ENCODE data around the gene OR2AG1. TPM values are rescaled to one million over a fixed set of nuclear protein-coding genes. Genes with fewer than 3 reads are reported as not detected.

OR2AG1 gene
- total RNA-seq, 1 experiment from 2014 or later = not detected

DNA sequence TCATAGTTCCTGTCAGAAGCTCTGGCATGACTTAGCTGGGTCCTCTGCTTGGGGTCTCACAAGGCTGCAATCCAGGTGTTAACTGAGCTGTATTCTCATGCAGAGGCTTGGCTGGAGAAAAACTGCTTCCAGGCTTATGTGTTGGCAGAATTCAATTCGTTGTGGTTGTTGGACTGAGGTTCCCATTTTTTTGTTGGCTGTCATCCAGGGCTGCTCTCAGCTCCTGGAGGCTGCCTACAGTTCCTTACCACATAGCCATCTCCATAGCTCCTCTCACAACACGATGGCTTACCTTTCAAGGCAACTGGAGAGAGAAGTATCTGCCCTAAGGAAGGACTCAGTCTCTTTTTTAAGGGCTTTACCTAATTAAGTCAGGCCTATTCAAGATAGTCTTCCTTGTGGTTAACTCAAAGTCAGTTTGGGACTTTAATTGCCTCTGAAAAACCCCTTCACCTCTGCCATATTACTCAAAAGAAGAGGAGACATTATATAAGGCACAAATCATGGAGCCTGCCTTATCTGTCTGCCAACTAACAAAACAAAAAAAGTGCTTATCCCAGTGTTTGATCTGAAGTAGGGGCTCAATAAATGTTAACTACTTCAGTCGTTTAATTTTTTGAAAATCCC lies 46.2 kb upstream of the OR2AG1 start:
- CTCF ChIA-PET = interaction anchor here (0.9 to 4.8 kb wide), 12 partner anchors 8 to 536 kb away, joined by 3 to 96 read pairs (median 7); no protein-coding TSS in a partner anchor
- no peaks in the 10 kb centered on the region for H3K9me3 Mint-ChIP-seq (ENCODE audit: unreplicated experiment)
- H3K4me3 Mint-ChIP-seq (ENCODE audit: unreplicated experiment) = no peak overlapping the region
- H3K36me3 Mint-ChIP-seq (ENCODE audit: insufficient read depth, unreplicated experiment) = no peaks in the 10 kb centered on the region
- intact Hi-C loops (cut with micrococcal nuclease) = no loop called here
- peaks cover 22% of the 10 kb centered on the region for H3K27me3 Mint-ChIP-seq (ENCODE audit: insufficient read depth, unreplicated experiment)
- H3K27ac Mint-ChIP-seq (ENCODE audit: low read depth, unreplicated experiment) = no peak overlapping the region
- H3K4me1 Mint-ChIP-seq (ENCODE audit: insufficient read depth, unreplicated experiment) = no peaks in the 10 kb centered on the region
- BruUV-seq (replicated peaks) = no TSS peak
- DNase-seq (ENCODE audit: unreplicated experiment) = peak; percentile 20
- TF ChIP-seq, protein P1, sequence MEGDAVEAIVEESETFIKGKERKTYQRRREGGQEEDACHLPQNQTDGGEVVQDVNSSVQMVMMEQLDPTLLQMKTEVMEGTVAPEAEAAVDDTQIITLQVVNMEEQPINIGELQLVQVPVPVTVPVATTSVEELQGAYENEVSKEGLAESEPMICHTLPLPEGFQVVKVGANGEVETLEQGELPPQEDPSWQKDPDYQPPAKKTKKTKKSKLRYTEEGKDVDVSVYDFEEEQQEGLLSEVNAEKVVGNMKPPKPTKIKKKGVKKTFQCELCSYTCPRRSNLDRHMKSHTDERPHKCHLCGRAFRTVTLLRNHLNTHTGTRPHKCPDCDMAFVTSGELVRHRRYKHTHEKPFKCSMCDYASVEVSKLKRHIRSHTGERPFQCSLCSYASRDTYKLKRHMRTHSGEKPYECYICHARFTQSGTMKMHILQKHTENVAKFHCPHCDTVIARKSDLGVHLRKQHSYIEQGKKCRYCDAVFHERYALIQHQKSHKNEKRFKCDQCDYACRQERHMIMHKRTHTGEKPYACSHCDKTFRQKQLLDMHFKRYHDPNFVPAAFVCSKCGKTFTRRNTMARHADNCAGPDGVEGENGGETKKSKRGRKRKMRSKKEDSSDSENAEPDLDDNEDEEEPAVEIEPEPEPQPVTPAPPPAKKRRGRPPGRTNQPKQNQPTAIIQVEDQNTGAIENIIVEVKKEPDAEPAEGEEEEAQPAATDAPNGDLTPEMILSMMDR (IDR thresholded peaks at IDR 0.05; ENCODE audit: unreplicated experiment) = no peak
- POLR2A ChIA-PET = no interaction called here

DNA sequence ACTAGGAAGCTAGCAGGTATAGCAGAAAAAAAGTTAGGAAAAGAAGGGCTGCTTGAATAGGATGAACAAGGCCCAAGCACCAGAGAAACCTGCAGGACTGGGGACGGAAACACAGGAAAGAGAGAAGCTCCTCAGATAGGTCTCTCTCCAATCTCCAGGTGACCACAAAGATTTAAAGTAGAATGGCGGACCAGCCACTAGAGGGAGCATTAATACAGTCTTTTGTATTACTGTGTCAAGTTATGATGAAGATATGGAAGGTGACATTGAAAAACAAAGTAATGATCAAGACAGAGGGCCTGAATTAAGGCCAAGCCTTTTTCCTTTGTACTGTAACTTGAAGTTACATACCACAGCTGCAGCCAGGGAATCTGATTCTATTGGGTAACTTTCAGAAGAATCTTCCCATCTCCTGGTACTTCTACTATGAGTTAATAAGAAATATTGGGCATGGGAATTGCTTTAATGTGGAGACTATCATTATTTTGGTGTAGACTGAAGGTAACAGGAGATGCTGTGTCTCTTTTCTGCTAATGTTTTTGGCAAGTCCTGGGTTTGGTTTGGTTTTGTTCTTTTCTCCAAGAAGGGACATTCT lies 44.9 kb upstream of the OR2AG1 start:
- H3K4me1 Mint-ChIP-seq (ENCODE audit: insufficient read depth, unreplicated experiment) = no peaks in the 10 kb centered on the region
- peak; percentile 60 for DNase-seq (ENCODE audit: unreplicated experiment)
- no peak overlapping the region for H3K4me3 Mint-ChIP-seq (ENCODE audit: unreplicated experiment)
- no TSS peak for BruUV-seq (replicated peaks)
- no peak overlapping the region for H3K27ac Mint-ChIP-seq (ENCODE audit: low read depth, unreplicated experiment)
- POLR2A ChIA-PET = no interaction called here
- CTCF ChIA-PET = interaction anchor here (0.5 to 4.8 kb wide), 34 partner anchors 8 to 1715 kb away, joined by 3 to 96 read pairs (median 4); partner anchors contain the start of gene OR2AG1
- TF ChIP-seq, protein P1 (IDR thresholded peaks at IDR 0.05; ENCODE audit: unreplicated experiment) = peak; percentile 36
- H3K36me3 Mint-ChIP-seq (ENCODE audit: insufficient read depth, unreplicated experiment) = no peaks in the 10 kb centered on the region
- intact Hi-C loops (cut with micrococcal nuclease) = no loop called here
- H3K9me3 Mint-ChIP-seq (ENCODE audit: unreplicated experiment) = no peaks in the 10 kb centered on the region
- peaks cover 33% of the 10 kb centered on the region for H3K27me3 Mint-ChIP-seq (ENCODE audit: insufficient read depth, unreplicated experiment)

DNA sequence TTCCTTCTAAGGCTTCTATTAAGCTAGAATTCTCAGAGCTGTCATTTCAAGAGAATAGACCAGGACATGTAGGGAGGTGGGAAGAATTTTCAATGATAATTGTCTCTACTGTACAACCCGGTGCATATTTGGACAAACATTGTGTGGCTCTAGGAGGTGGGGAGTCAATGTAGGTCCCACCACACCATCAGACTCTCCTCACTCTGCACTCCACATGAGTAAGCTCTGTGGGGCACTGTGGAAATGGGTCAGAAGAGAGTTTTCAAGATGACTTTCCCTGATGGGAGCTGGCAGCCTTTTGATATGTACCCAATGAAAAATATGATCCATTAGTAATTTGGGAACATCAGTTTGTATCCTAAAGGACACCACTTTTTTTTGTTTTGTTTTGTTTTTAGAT lies 44.2 kb upstream of the OR2AG1 start:
- H3K27me3 Mint-ChIP-seq (ENCODE audit: insufficient read depth, unreplicated experiment) = peaks cover 38% of the 10 kb centered on the region
- CTCF ChIA-PET = interaction anchor here (0.6 to 4.8 kb wide), 17 partner anchors 8 to 1716 kb away, joined by 3 to 96 read pairs (median 7); no protein-coding TSS in a partner anchor

DNA sequence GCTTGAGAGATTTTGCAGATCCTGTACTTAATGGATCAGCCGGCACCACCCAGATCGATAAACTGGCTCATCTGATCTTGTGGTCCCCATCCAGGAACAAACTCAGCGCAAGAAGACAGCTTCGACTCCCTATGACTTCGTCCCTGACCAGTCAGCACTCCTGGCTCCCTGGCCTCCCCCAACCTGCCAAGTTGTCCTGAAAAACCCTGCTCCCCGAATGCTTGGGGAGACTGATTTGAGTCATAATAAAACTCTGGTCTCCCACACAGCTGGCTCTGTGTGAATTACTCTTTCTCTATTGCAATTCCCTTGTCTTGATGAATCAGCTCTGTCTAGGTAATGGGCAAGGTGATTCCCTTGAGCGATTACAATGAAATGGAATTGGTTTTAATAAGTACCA lies 40.6 kb upstream of the OR2AG1 start:
- BruUV-seq (replicated peaks) = no TSS peak
- Mint-ChIP-seq H3K36me3 (ENCODE audit: insufficient read depth, unreplicated experiment) (no peaks in the 10 kb centered on the region), H3K4me3 (ENCODE audit: unreplicated experiment) (no peak overlapping the region), H3K27me3 (ENCODE audit: insufficient read depth, unreplicated experiment) (peaks cover 38% of the 10 kb centered on the region), H3K27ac (ENCODE audit: low read depth, unreplicated experiment) (no peak overlapping the region), H3K4me1 (ENCODE audit: insufficient read depth, unreplicated experiment) (no peaks in the 10 kb centered on the region), H3K9me3 (ENCODE audit: unreplicated experiment) (no peaks in the 10 kb centered on the region)
- DNase-seq (ENCODE audit: unreplicated experiment) = no peak
- TF ChIP-seq, protein P1 (IDR thresholded peaks at IDR 0.05; ENCODE audit: unreplicated experiment) = no peak
- POLR2A ChIA-PET = no interaction called here
- intact Hi-C loops (cut with micrococcal nuclease) = no loop called here
- CTCF ChIA-PET = interaction anchor here (0.6 to 1.3 kb wide), 3 partner anchors 13 to 31 kb away, joined by 3 to 7 read pairs (median 3); no protein-coding TSS in a partner anchor

More for the DNA sequence above, 44.2 kb upstream of the OR2AG1 start:
- no peaks in the 10 kb centered on the region for H3K9me3 Mint-ChIP-seq (ENCODE audit: unreplicated experiment)
- no TSS peak for BruUV-seq (replicated peaks)
- no peak for DNase-seq (ENCODE audit: unreplicated experiment)
- no peak overlapping the region for H3K4me3 Mint-ChIP-seq (ENCODE audit: unreplicated experiment)
- no peaks in the 10 kb centered on the region for H3K36me3 Mint-ChIP-seq (ENCODE audit: insufficient read depth, unreplicated experiment)
- intact Hi-C loops (cut with micrococcal nuclease) = no loop called here
- POLR2A ChIA-PET = no interaction called here
- H3K4me1 Mint-ChIP-seq (ENCODE audit: insufficient read depth, unreplicated experiment) = no peaks in the 10 kb centered on the region
- TF ChIP-seq, protein P1 (IDR thresholded peaks at IDR 0.05; ENCODE audit: unreplicated experiment) = no peak
- H3K27ac Mint-ChIP-seq (ENCODE audit: low read depth, unreplicated experiment) = no peak overlapping the region
